ENCODE measurements around the gene P2RY8.

GRCh38 chrX:1507511-1508463, 29.2 kb downstream of the P2RY8 start:
- TF ChIP-seq CTCF (IDR thresholded peaks at IDR 0.05) (no peak), POLR2A (IDR thresholded peaks at IDR 0.05) (no peak)
